ENCODE measurements around the gene DNAJB11.

DNA sequence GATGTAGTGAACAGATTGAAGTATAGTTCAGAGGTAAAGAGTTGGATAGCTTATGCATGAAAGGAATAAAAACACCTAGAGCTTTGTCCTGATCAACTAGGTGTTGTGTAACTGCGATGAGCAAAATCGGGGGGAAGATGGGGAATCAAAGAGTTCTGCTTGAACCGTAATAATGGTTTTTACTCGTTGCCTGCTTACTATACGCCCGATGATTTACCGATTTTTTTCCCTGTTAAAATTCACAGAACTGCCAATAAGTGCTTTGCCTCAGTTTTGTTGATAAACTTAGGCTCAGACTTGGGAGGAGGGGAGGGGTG is 783 bp upstream of the DNAJB11 start:
- TF ChIP-seq, protein P1, sequence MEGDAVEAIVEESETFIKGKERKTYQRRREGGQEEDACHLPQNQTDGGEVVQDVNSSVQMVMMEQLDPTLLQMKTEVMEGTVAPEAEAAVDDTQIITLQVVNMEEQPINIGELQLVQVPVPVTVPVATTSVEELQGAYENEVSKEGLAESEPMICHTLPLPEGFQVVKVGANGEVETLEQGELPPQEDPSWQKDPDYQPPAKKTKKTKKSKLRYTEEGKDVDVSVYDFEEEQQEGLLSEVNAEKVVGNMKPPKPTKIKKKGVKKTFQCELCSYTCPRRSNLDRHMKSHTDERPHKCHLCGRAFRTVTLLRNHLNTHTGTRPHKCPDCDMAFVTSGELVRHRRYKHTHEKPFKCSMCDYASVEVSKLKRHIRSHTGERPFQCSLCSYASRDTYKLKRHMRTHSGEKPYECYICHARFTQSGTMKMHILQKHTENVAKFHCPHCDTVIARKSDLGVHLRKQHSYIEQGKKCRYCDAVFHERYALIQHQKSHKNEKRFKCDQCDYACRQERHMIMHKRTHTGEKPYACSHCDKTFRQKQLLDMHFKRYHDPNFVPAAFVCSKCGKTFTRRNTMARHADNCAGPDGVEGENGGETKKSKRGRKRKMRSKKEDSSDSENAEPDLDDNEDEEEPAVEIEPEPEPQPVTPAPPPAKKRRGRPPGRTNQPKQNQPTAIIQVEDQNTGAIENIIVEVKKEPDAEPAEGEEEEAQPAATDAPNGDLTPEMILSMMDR (IDR thresholded peaks at IDR 0.05 in 8 of 11, conservative IDR thresholded peaks at IDR 0.05 in 3 of 11) = no peak
- TF ChIP-seq POLR2AphosphoS5 (IDR thresholded peaks at IDR 0.05) (no peak), POLR2A (IDR thresholded peaks at IDR 0.05) (no peak)

All from spleen (tissue), 7 donors.